Measurements from ENCODE around the gene GATAD2A. TPM values are rescaled to one million over a fixed set of nuclear protein-coding genes. Genes with fewer than 3 reads are reported as not detected.

The GATAD2A gene
- total and polyA plus RNA-seq, 4 experiments from 2014 or later, result 3.8 to 108 (median 65.6) TPM

DNA sequence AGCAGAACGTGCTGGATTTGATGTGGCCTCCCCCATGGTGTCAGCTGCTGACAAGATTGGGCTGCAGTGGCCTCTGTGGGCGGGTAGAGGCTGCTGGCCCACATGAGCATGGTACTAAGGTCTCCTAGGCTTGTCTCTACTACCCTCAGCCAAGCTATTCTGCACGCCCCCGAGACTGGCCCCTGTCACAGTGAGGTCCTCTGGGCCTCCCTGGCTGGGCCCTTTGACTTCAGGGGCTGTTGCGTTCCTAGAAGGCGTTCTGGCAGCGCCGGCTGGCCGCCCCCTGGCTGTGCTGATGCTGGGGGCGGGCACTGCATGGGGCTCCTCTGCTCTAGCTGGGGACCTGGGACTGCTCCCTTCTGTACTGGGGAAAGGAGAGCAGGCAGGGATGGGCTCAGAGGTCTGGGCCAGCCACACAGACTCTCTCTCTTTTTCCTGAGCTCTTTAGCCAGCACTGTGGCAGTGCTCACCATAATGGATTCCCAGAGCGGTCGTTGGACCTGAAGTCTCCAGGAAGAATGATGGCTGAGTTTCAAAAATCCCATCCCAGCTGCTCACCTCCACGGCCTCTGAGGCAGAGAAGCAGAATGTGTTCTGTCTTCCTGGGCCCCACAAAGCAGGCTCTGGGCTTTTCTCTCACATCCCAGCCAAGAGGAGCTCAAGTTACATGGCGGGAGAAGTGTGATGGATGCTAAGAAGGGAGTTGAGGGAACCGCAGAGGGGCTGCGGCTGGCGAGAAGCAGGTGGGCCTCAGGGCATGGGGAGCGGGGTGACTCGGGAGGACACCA is 77.5 kb downstream of the GATAD2A start:
- Mint-ChIP-seq H3K4me3 (no peak overlapping the region), H3K27me3 (no peaks in the 10 kb centered on the region), H3K9me3 (no peaks in the 10 kb centered on the region), H3K36me3 (peaks cover 11 to 27% of the 10 kb centered on the region in 2 donors), H3K4me1 (peaks cover 18 to 80% (median 52%) of the 10 kb centered on the region in 4 donors), H3K27ac (peak overlapping the region; percentile 68 to 89 (median 69))
- Histone ChIP-seq H3K27me3 (ENCODE audit: insufficient read depth, low read length) (no peaks in the 10 kb centered on the region), H3K36me3 (ENCODE audit: insufficient read depth, low read length) (peaks cover 15% of the 10 kb centered on the region), H3K4me3 (ENCODE audit: low read length in 2 of 2) (no peak overlapping the region), H3K27ac (ENCODE audit: low read depth, low read length) (no peak overlapping the region), H3K4me1 (ENCODE audit: insufficient read depth, low read length) (peaks cover 65% of the 10 kb centered on the region), H3K9me3 (ENCODE audit: control insufficient read depth in 1 of 2, low read length in 2 of 2) (no peaks in the 10 kb centered on the region)
- no peak for DNase-seq
- intact Hi-C loops (cut with micrococcal nuclease), result no loop called here
- ChIA-PET CTCF (ENCODE audit: partially characterized antibody) (interaction anchor here (0.6 to 1.2 kb wide), 3 partner anchors 49 to 119 kb away, joined by 3 read pairs; no protein-coding TSS in a partner anchor), POLR2A (ENCODE audit: partially characterized antibody) (interaction anchor here (1.4 to 4.1 kb wide), 2 partner anchors 23 to 78 kb away, joined by 3 to 20 read pairs; partner anchors contain the start of gene GATAD2A)

DNA sequence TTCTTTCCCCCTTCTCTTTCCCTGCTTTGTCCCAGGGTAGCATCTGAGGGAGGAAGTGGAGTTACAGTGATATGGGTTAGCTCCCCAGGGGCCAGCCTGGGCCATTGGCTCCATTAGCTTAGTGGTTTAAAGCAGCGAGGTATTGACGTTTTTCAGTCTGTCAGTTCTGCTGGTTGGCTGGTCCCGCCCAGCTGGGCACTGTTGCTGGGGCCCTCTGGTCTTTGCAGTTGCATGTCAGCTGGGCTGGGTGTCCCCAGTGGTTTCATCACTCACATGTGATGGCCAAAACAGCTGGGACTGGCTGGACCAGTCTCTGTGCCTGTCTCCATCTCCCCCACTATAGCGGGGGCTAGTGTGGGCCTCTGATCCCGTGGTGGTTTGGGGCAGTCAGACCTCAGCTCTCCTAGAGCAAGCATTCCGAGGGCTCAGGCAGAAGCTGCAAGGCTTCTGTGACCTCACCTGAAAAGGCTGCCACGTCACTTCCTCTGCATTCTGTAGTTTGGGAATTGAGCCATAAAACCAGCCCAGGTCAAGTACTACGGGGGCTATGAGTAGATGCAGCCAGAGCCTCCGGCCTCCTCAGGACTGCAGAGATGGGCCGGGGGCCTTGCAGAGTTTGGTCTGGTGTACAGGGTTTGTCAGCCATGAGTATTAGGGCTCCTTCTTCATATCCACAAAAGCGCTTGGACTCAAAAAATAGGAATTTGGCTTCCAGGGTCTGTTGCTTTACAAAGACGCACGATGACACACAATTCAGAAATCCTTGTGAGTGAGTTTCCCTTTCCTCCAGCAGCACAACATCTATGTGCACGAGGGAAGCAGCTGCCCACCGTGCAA is 79.9 kb downstream of the GATAD2A start:
- DNase-seq, result no peak
- POLR2A ChIA-PET (ENCODE audit: partially characterized antibody), result interaction anchor here (1.1 to 4.1 kb wide), 4 partner anchors 25 to 121 kb away, joined by 3 to 20 read pairs (median 4); partner anchors contain the start of gene GATAD2A
- CTCF ChIA-PET (ENCODE audit: partially characterized antibody), result interaction anchor here (1.2 kb wide), 1 partner anchor 80 kb away, joined by 3 read pairs; the partner anchor contains the start of gene GATAD2A
- Mint-ChIP-seq H3K27me3 (no peaks in the 10 kb centered on the region), H3K36me3 (peaks cover 3 to 27% of the 10 kb centered on the region in 2 donors), H3K4me1 (peaks cover 31 to 86% (median 60%) of the 10 kb centered on the region in 4 donors), H3K4me3 (peak overlapping the region in 1 of 8 donors; percentile 25), H3K9me3 (no peaks in the 10 kb centered on the region), H3K27ac (peak overlapping the region; percentile 49 to 100 (median 82))
- H3K27ac ChIP-seq (ENCODE audit: low read depth, low read length), result peak overlapping the region; percentile 3
- H3K9me3 ChIP-seq (ENCODE audit: control insufficient read depth in 1 of 2, low read length in 2 of 2), result no peaks in the 10 kb centered on the region
- peaks cover 66% of the 10 kb centered on the region for H3K4me1 ChIP-seq (ENCODE audit: insufficient read depth, low read length)
- intact Hi-C loops (cut with micrococcal nuclease), result loop anchor here (5.0 kb wide), 1 partner anchor 38 kb away; no protein-coding TSS in a partner anchor
- no peak overlapping the region for H3K4me3 ChIP-seq (ENCODE audit: low read length in 2 of 2)
- peaks cover 10% of the 10 kb centered on the region for H3K36me3 ChIP-seq (ENCODE audit: insufficient read depth, low read length)
- H3K27me3 ChIP-seq (ENCODE audit: insufficient read depth, low read length), result no peaks in the 10 kb centered on the region

DNA sequence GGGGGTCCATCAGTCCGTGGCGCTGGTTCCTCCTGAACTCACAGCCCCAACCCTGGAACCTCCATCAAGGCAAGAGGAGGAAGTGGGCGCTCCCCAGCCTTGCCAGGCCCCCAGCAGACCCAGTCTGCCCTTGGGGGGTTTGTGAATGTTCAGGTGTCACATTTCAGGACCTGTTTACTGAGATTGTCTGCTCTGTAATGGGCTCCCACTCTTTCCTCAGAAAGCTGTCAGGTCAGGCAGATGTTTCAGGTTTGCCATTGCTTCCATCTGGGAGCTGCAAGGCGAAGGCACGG is 80.5 kb downstream of the GATAD2A start:
- intact Hi-C loops (cut with micrococcal nuclease), result loop anchor here (5.0 kb wide), 1 partner anchor 39 kb away; no protein-coding TSS in a partner anchor
- H3K9me3 Mint-ChIP-seq, result no peaks in the 10 kb centered on the region
- POLR2A ChIA-PET (ENCODE audit: partially characterized antibody), result interaction anchor here (4.1 to 5.7 kb wide), 2 partner anchors 26 to 122 kb away, joined by 20 to 134 read pairs; no protein-coding TSS in a partner anchor

DNA sequence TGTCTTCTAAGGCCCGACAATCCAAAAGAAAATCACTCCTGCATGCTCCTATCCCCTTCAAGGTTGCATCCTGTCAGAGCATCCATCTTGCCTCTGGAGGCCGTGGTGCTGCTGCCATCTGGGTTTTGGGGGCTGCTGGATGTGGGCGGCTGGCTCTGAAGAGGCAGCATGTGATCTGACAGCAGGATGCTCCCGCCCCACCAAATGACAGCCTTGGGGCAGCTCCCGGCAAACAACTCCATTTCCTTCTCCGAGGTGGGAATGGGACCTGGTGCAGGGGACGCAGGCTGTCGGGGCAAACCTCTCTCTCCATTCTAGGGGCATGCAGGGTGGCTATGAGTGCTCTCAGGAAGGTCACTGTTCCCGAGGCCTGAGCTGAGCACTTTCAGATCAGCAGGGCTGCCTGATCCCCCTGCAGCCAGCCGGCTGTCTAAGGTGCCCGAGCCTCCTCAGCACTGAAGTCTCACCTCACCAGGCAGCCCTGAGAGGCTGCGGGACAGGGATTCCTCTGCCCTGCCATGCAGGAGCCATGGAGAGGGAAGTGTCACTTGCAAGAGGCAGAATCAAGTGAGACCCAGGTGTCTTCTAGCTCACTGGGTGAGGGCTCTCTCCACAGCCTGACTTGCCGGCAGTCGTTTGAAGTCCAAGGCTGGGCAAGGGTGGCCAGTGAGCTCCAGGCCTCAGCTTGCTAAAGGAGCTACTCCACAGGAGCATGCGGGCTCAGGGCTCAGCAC is 81.0 kb downstream of the GATAD2A start:
- no peaks in the 10 kb centered on the region for H3K9me3 ChIP-seq (ENCODE audit: control insufficient read depth in 1 of 2, low read length in 2 of 2)
- ChIA-PET CTCF (ENCODE audit: partially characterized antibody) (interaction anchor here (10.9 kb wide), 1 partner anchor 121 kb away, joined by 287 read pairs; no protein-coding TSS in a partner anchor), POLR2A (ENCODE audit: partially characterized antibody) (interaction anchor here (2.0 to 5.7 kb wide), 4 partner anchors 25 to 122 kb away, joined by 4 to 134 read pairs (median 83); partner anchors contain the start of gene GATAD2A)
- Mint-ChIP-seq H3K4me1 (peaks cover 31 to 83% (median 55%) of the 10 kb centered on the region in 4 donors), H3K27ac (peak overlapping the region; percentile 77 to 100 (median 88)), H3K36me3 (peaks cover 8 to 30% of the 10 kb centered on the region in 2 donors), H3K27me3 (no peaks in the 10 kb centered on the region), H3K9me3 (no peaks in the 10 kb centered on the region), H3K4me3 (no peak overlapping the region)
- H3K27ac ChIP-seq (ENCODE audit: low read depth, low read length), result peak overlapping the region; percentile 80
- intact Hi-C loops (cut with micrococcal nuclease), result loop anchor here (5.0 kb wide), 1 partner anchor 39 kb away; no protein-coding TSS in a partner anchor
- no peak overlapping the region for H3K4me3 ChIP-seq (ENCODE audit: low read length in 2 of 2)
- H3K4me1 ChIP-seq (ENCODE audit: insufficient read depth, low read length), result peaks cover 55% of the 10 kb centered on the region
- no peaks in the 10 kb centered on the region for H3K27me3 ChIP-seq (ENCODE audit: insufficient read depth, low read length)
- DNase-seq, result no peak
- peaks cover 4% of the 10 kb centered on the region for H3K36me3 ChIP-seq (ENCODE audit: insufficient read depth, low read length)

More for the DNA sequence above, 80.5 kb downstream of the GATAD2A start:
- Histone ChIP-seq H3K27ac (ENCODE audit: low read depth, low read length) (no peak overlapping the region), H3K9me3 (ENCODE audit: control insufficient read depth in 1 of 2, low read length in 2 of 2) (no peaks in the 10 kb centered on the region), H3K27me3 (ENCODE audit: insufficient read depth, low read length) (no peaks in the 10 kb centered on the region), H3K4me1 (ENCODE audit: insufficient read depth, low read length) (peaks cover 61% of the 10 kb centered on the region), H3K36me3 (ENCODE audit: insufficient read depth, low read length) (peaks cover 5% of the 10 kb centered on the region), H3K4me3 (ENCODE audit: low read length in 2 of 2) (no peak overlapping the region)
- Mint-ChIP-seq H3K36me3 (peaks cover 8 to 30% of the 10 kb centered on the region in 2 donors), H3K27me3 (no peaks in the 10 kb centered on the region), H3K27ac (peak overlapping the region; percentile 49 to 100 (median 88)), H3K4me3 (no peak overlapping the region), H3K4me1 (peaks cover 32 to 86% (median 58%) of the 10 kb centered on the region in 4 donors)
- CTCF ChIA-PET (ENCODE audit: partially characterized antibody), result interaction anchor here (10.9 kb wide), 1 partner anchor 120 kb away, joined by 287 read pairs; no protein-coding TSS in a partner anchor
- no peak for DNase-seq

GRCh38 chr19:19487077-19487949 is 81.8 kb downstream of the GATAD2A start:
- no peak for DNase-seq
- H3K9me3 Mint-ChIP-seq, result no peaks in the 10 kb centered on the region
- CTCF ChIA-PET (ENCODE audit: partially characterized antibody), result interaction anchor here (0.6 to 10.9 kb wide), 6 partner anchors 8 to 122 kb away, joined by 3 to 287 read pairs (median 26); partner anchors contain the start of gene GATAD2A
- H3K4me1 ChIP-seq (ENCODE audit: insufficient read depth, low read length), result peaks cover 54% of the 10 kb centered on the region
- H3K27ac ChIP-seq (ENCODE audit: low read depth, low read length), result peak overlapping the region; percentile 80
- peak overlapping the region in 4 of 8 donors; percentile 29 to 62 (median 42) for H3K4me3 Mint-ChIP-seq
- H3K9me3 ChIP-seq (ENCODE audit: control insufficient read depth in 1 of 2, low read length in 2 of 2), result no peaks in the 10 kb centered on the region
- no peaks in the 10 kb centered on the region for H3K27me3 ChIP-seq (ENCODE audit: insufficient read depth, low read length)
- H3K36me3 Mint-ChIP-seq, result peaks cover 9 to 29% of the 10 kb centered on the region in 2 donors
- H3K27me3 Mint-ChIP-seq, result no peaks in the 10 kb centered on the region
- peak overlapping the region; percentile 98 to 100 (median 100) for H3K27ac Mint-ChIP-seq
- peaks cover 29 to 78% (median 55%) of the 10 kb centered on the region in 4 donors for H3K4me1 Mint-ChIP-seq
- H3K36me3 ChIP-seq (ENCODE audit: insufficient read depth, low read length), result peaks cover 9% of the 10 kb centered on the region
- intact Hi-C loops (cut with micrococcal nuclease), result loop anchor here (5.0 kb wide), 1 partner anchor 40 kb away; no protein-coding TSS in a partner anchor
- POLR2A ChIA-PET (ENCODE audit: partially characterized antibody), result interaction anchor here (0.7 to 5.7 kb wide), 8 partner anchors 9 to 181 kb away, joined by 3 to 134 read pairs (median 14); partner anchors contain the start of genes GATAD2A, NDUFA13, TSSK6 and ZNF101
- no peak overlapping the region for H3K4me3 ChIP-seq (ENCODE audit: low read length in 2 of 2)
